Measurements from ENCODE around the gene MED15. TPM values are rescaled to one million over a fixed set of nuclear protein-coding genes. Genes with fewer than 3 reads are reported as not detected.

MED15 gene
- total RNA-seq, 2 donors from 2014 or later: 61.4 to 62.7 TPM

GRCh38 chr22:20579273-20580120, 72.1 kb downstream of the MED15 start:
- H3K4me3 ChIP-seq (ENCODE audit: low read length): no peak overlapping the region
- Mint-ChIP-seq H3K27ac (no peak overlapping the region), H3K27me3 (ENCODE audit: insufficient read depth) (no peaks in the 10 kb centered on the region), H3K9me3 (no peaks in the 10 kb centered on the region), H3K36me3 (ENCODE audit: low read depth) (peaks cover 33% of the 10 kb centered on the region), H3K4me3 (no peak overlapping the region), H3K4me1 (no peaks in the 10 kb centered on the region)
- WGBS, 2 experiments (ENCODE audit: insufficient coverage in 1 of 2, insufficient read length in 1 of 2): 94 to 100% methylated on average over 4 to 14 of the region's 14 CpGs
- H3K27me3 ChIP-seq (ENCODE audit: control insufficient read depth, insufficient read depth, low read length, poor library complexity, severe bottlenecking): no peaks in the 10 kb centered on the region
- DNase-seq: no peak
- TF ChIP-seq CTCF (conservative IDR thresholded peaks at IDR 0.05): no peak
- H3K36me3 ChIP-seq (ENCODE audit: control insufficient read depth, insufficient read depth, low read length): peaks cover 68% of the 10 kb centered on the region
- H3K27ac ChIP-seq (ENCODE audit: low read depth, low read length): no peak overlapping the region
- no peaks in the 10 kb centered on the region for H3K9me3 ChIP-seq (ENCODE audit: control insufficient read depth, low read length)
- no peak overlapping the region for H3K9ac ChIP-seq (ENCODE audit: extremely low read depth, low read length, poor library complexity, severe bottlenecking)
- H3K4me1 ChIP-seq (ENCODE audit: control insufficient read depth, insufficient read depth, low read length): no peaks in the 10 kb centered on the region

GRCh38 chr22:20580179-20580578, 72.8 kb downstream of the MED15 start:
- no peaks in the 10 kb centered on the region for H3K9me3 ChIP-seq (ENCODE audit: control insufficient read depth, low read length)

More at GRCh38 chr22:20580179-20580578, 72.8 kb downstream of the MED15 start:
- 93 to 100% methylated on average over 2 to 7 of the region's 7 CpGs for WGBS, 2 experiments (ENCODE audit: insufficient coverage in 1 of 2, insufficient read length in 1 of 2)
- Mint-ChIP-seq H3K9me3 (no peaks in the 10 kb centered on the region), H3K4me1 (no peaks in the 10 kb centered on the region), H3K27ac (no peak overlapping the region), H3K36me3 (ENCODE audit: low read depth) (peaks cover 32% of the 10 kb centered on the region), H3K4me3 (no peak overlapping the region), H3K27me3 (ENCODE audit: insufficient read depth) (no peaks in the 10 kb centered on the region)
- TF ChIP-seq CTCF (conservative IDR thresholded peaks at IDR 0.05): no peak
- no peaks in the 10 kb centered on the region for H3K27me3 ChIP-seq (ENCODE audit: control insufficient read depth, insufficient read depth, low read length, poor library complexity, severe bottlenecking)
- DNase-seq: no peak
- peaks cover 68% of the 10 kb centered on the region for H3K36me3 ChIP-seq (ENCODE audit: control insufficient read depth, insufficient read depth, low read length)
- no peak overlapping the region for H3K4me3 ChIP-seq (ENCODE audit: low read length)
- H3K27ac ChIP-seq (ENCODE audit: low read depth, low read length): no peak overlapping the region
- H3K9ac ChIP-seq (ENCODE audit: extremely low read depth, low read length, poor library complexity, severe bottlenecking): no peak overlapping the region
- H3K4me1 ChIP-seq (ENCODE audit: control insufficient read depth, insufficient read depth, low read length): no peaks in the 10 kb centered on the region

Measured in endodermal cell (in vitro differentiated cells).